Osteoblast (primary cell): Measurements from ENCODE around the gene OPA3. TPM values are rescaled to one million over a fixed set of nuclear protein-coding genes. Genes with fewer than 3 reads are reported as not detected.

ENCODE experiments used
- DNase-seq: peaks from one replicate; pipeline ENCODE4 v3.0.0; 2011; ENCODE audit warnings: low spot score, mixed read lengths; ENCODE audit not compliant: insufficient read length; ENCODE audit errors: missing footprints
- H2AFZ ChIP-seq: 2 replicates; pipeline ENCODE4 v1.6.0; 2011; ENCODE audit warnings: mild to moderate bottlenecking, low read length
- H3K27ac ChIP-seq: 2 replicates; pipeline ENCODE4 v1.5.1; 2011; ENCODE audit warnings: mild to moderate bottlenecking, low read depth, low read length, moderate library complexity
- H3K27me3 ChIP-seq: 2 replicates; pipeline ENCODE4 v1.6.0; 2012; ENCODE audit warnings: mild to moderate bottlenecking, control low read depth, inconsistent platforms, low read length, moderate library complexity; ENCODE audit not compliant: insufficient read depth
- H3K36me3 ChIP-seq: 2 replicates; pipeline ENCODE4 v1.5.1; 2011; ENCODE audit warnings: mild to moderate bottlenecking, low read length, control low read depth, moderate library complexity; ENCODE audit not compliant: insufficient read depth
- H3K4me1 ChIP-seq: 2 replicates; pipeline ENCODE4 v1.5.1; 2011; ENCODE audit warnings: mild to moderate bottlenecking, low read length, control low read depth, moderate library complexity; ENCODE audit not compliant: insufficient read depth
- H3K4me2 ChIP-seq: 2 replicates; pipeline ENCODE4 v1.6.0; 2011; ENCODE audit warnings: mild to moderate bottlenecking, low read length; ENCODE audit not compliant: insufficient read depth
- H3K4me3 ChIP-seq: fragments of 200-600 bp; sonication (generic); 3 replicates; pipeline ENCODE4 v1.5.1; 2012; ENCODE audit warnings: mild to moderate bottlenecking, low read length, inconsistent platforms; ENCODE audit not compliant: insufficient read depth
- H3K79me2 ChIP-seq: 2 replicates; pipeline ENCODE4 v1.6.0; 2012; ENCODE audit warnings: mild to moderate bottlenecking, low read length, control low read depth, inconsistent platforms; ENCODE audit not compliant: insufficient read depth
- H3K9me3 ChIP-seq: 2 replicates; pipeline ENCODE4 v1.5.1; 2011; ENCODE audit warnings: low read depth, low read length, control low read depth
- H4K20me1 ChIP-seq: 2 replicates; pipeline ENCODE4 v1.6.0; 2012; ENCODE audit warnings: mild to moderate bottlenecking, low read length, control low read depth; ENCODE audit not compliant: insufficient read depth
- CTCF ChIP-seq: IDR thresholded peaks from 2 replicates; pipeline ENCODE4 v1.5.1; 2011; ENCODE audit warnings: mild to moderate bottlenecking, low read depth, low read length, moderate library complexity; ENCODE audit errors: extremely low read depth
- total RNA-seq: library from RNA; depleted of rRNA; stranded (reverse); fragments of >200 nt; gene quantifications from 2 replicates; pipeline ENCODE4 v1.2.3, GENCODE V29; 2012

The OPA3 gene
- total RNA-seq, 1 donor: 7.6 TPM

DNA sequence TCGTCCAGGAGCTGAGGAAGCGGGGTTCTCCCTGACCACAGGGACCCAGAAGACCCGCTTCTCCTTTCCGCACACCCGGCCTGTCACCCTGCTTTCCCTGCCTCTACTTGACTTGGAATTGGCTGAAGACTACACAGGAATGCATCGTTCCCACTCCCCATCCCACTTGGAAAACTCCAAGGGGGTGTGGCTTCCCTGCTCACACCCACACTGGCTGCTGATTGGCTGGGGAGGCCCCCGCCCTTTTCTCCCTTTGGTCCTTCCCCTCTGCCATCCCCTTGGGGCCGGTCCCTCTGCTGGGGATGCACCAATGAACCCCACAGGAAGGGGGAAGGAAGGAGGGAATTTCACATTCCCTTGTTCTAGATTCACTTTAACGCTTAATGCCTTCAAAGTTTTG is 58.5 kb downstream of the OPA3 start:
- DNase-seq: peak; percentile 96
- Histone ChIP-seq H3K9me3 (no peaks in the 10 kb centered on the region), H3K4me3 (no peak overlapping the region), H4K20me1 (peaks cover 43% of the 10 kb centered on the region), H3K36me3 (peaks cover 62% of the 10 kb centered on the region), H3K27me3 (no peaks in the 10 kb centered on the region), H3K79me2 (peaks cover 7% of the 10 kb centered on the region), H3K4me1 (peaks cover 4% of the 10 kb centered on the region), H2AFZ (no peak overlapping the region), H3K4me2 (no peak overlapping the region), H3K27ac (no peak overlapping the region)
- no peak for TF ChIP-seq CTCF

GRCh38 chr19:45524575-45525129 is 60.0 kb downstream of the OPA3 start:
- no peak for DNase-seq
- Histone ChIP-seq H3K27ac (no peak overlapping the region), H3K27me3 (no peaks in the 10 kb centered on the region), H3K4me1 (peaks cover 4% of the 10 kb centered on the region), H3K9me3 (no peaks in the 10 kb centered on the region), H3K4me3 (no peak overlapping the region), H3K36me3 (peaks cover 75% of the 10 kb centered on the region), H4K20me1 (peaks cover 46% of the 10 kb centered on the region), H3K4me2 (no peak overlapping the region), H3K79me2 (peaks cover 17% of the 10 kb centered on the region), H2AFZ (no peak overlapping the region)
- TF ChIP-seq CTCF: no peak

GRCh38 chr19:45523642-45524256 is 60.9 kb downstream of the OPA3 start:
- Histone ChIP-seq H3K79me2 (peaks cover 18% of the 10 kb centered on the region), H3K4me3 (no peak overlapping the region), H3K4me2 (no peak overlapping the region), H3K27me3 (no peaks in the 10 kb centered on the region), H3K36me3 (peaks cover 77% of the 10 kb centered on the region), H3K9me3 (no peaks in the 10 kb centered on the region), H3K4me1 (peaks cover 4% of the 10 kb centered on the region), H2AFZ (no peak overlapping the region), H4K20me1 (peaks cover 42% of the 10 kb centered on the region), H3K27ac (peak overlapping the region; percentile 20)
- peak; percentile 98 for TF ChIP-seq CTCF
- DNase-seq: peak; percentile 98

- Histone ChIP-seq H3K4me1 (peaks cover 4% of the 10 kb centered on the region), H4K20me1 (peaks cover 44% of the 10 kb centered on the region), H2AFZ (no peak overlapping the region), H3K9me3 (no peaks in the 10 kb centered on the region), H3K4me2 (no peak overlapping the region), H3K36me3 (peaks cover 78% of the 10 kb centered on the region), H3K27ac (peak overlapping the region; percentile 11), H3K4me3 (no peak overlapping the region), H3K79me2 (peaks cover 31% of the 10 kb centered on the region), H3K27me3 (no peaks in the 10 kb centered on the region)
- no peak for TF ChIP-seq CTCF
- DNase-seq: peak; percentile 65
Observed at GRCh38 chr19:45522010-45522941, 62.3 kb downstream of the OPA3 start.
